Measurements from ENCODE around the gene GLOD4. TPM values are rescaled to one million over a fixed set of nuclear protein-coding genes. Genes with fewer than 3 reads are reported as not detected.
"Not testable (repeated sequence)": the region's sequence is repeated elsewhere in the genome, so short reads cannot be mapped to it uniquely, and the experiment has no call there.

Gene GLOD4
- total and polyA plus RNA-seq, 2 experiments from 2014 or later = 76.8 to 85.3 TPM

DNA sequence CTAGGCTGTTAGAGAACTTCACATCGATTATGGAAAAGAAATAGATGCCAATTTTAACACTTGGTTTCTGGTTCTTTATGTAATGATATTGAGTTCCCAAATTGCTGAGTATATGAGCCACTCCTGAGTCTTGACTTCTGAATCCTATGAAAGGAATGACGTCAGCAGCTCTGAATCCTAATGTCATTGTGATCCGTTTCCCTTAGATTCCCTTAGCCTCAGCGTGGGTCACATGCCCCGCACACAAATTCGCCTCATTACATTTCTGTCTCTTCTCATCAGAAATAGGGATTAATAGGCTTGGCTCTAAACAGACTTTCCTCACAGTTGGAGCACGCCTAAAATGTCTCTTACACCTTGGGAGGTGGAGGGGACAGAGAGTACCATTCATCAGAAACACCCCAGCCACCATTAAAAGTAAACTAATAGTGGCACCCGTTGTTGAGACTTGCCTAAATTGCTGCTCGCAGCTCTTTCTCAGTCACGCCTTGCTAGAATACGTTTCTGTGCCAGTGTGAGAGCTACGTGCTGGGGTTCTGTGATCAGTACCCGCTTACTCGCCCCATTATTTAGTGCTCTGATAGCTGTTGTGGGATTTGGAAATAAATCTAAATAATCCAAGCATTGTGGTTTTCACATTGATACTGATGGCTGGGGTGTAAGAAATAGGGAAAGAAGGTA is 7.2 kb upstream of the GLOD4 start:
- peaks cover 6% of the 10 kb centered on the region for H3K36me3 ChIP-seq
- peak overlapping the region; percentile 73 for H3K27ac ChIP-seq
- no peaks in the 10 kb centered on the region for H3K9me3 ChIP-seq (ENCODE audit: low read depth)
- no peaks in the 10 kb centered on the region for H3K4me1 ChIP-seq (ENCODE audit: low read depth)
- H3K27me3 ChIP-seq = no peaks in the 10 kb centered on the region
- H3K4me3 ChIP-seq = no peak overlapping the region
- no peak for DNase-seq (ENCODE audit: low read depth in 1 of 2, low spot score in 1 of 2)
- TF ChIP-seq, protein P1, sequence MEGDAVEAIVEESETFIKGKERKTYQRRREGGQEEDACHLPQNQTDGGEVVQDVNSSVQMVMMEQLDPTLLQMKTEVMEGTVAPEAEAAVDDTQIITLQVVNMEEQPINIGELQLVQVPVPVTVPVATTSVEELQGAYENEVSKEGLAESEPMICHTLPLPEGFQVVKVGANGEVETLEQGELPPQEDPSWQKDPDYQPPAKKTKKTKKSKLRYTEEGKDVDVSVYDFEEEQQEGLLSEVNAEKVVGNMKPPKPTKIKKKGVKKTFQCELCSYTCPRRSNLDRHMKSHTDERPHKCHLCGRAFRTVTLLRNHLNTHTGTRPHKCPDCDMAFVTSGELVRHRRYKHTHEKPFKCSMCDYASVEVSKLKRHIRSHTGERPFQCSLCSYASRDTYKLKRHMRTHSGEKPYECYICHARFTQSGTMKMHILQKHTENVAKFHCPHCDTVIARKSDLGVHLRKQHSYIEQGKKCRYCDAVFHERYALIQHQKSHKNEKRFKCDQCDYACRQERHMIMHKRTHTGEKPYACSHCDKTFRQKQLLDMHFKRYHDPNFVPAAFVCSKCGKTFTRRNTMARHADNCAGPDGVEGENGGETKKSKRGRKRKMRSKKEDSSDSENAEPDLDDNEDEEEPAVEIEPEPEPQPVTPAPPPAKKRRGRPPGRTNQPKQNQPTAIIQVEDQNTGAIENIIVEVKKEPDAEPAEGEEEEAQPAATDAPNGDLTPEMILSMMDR (IDR thresholded peaks at IDR 0.05; ENCODE audit: low read depth, low read length) = no peak

DNA sequence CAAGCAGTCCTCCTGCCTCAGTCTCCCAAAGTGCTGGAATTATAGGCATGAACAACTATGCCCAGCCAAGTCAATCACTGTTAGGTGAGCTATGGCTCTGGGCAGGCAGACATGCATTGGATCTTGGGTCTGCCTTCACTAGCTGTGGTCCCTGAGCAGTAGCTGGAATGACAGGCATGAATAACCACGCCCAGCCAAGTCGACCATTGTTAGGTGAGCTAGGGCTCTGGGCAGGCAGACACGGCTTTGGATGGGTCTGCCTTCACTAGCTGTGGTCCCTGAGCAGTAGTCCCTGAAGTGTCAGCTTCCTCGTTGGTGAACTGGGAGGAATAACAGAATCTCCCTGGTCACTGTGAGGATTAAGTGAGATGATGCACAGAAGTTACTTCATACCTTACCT is 6.5 kb upstream of the GLOD4 start:
- Histone ChIP-seq H3K9me3 (ENCODE audit: low read depth) (no peaks in the 10 kb centered on the region), H3K36me3 (peaks cover 6% of the 10 kb centered on the region), H3K4me1 (ENCODE audit: low read depth) (no peaks in the 10 kb centered on the region), H3K4me3 (no peak overlapping the region), H3K27me3 (no peaks in the 10 kb centered on the region), H3K27ac (no peak overlapping the region)
- TF ChIP-seq, protein P1 (IDR thresholded peaks at IDR 0.05; ENCODE audit: low read depth, low read length) = no peak
- DNase-seq (ENCODE audit: low read depth in 1 of 2, low spot score in 1 of 2) = no peak

DNA sequence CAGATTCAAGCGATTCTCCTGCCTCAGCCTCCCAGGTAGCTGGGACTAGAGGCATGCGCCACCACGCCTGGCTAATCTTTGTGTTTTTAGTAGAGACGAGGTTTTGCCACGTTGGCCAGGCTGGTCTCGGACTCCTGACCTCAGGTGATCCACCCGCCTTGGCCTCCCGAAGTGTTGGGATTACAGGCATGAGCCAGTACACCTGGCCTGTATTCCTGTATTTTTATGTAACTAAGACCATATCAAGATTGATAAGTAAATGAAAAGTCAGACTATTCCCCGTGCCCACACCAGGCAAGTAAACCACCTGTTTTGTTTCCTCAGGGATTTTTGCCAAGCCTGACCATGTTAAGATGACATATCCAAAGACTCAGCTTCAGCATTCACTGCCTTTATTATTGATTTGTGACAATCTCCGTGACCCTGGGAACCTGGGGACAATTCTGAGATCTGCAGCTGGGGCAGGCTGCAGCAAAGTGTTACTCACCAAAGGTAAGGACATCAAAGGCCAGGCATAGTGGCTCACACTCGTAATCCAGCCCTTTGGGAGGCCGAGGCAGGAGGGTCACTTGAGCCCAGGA is 5.7 kb upstream of the GLOD4 start:
- H3K9me3 ChIP-seq (ENCODE audit: low read depth) = no peaks in the 10 kb centered on the region
- no peak overlapping the region for H3K27ac ChIP-seq
- no peak overlapping the region for H3K4me3 ChIP-seq
- no peak for DNase-seq (ENCODE audit: low read depth in 1 of 2, low spot score in 1 of 2)
- H3K27me3 ChIP-seq = no peaks in the 10 kb centered on the region
- peaks cover 6% of the 10 kb centered on the region for H3K36me3 ChIP-seq
- peaks cover 7% of the 10 kb centered on the region for H3K4me1 ChIP-seq (ENCODE audit: low read depth)
- TF ChIP-seq, protein P1 (IDR thresholded peaks at IDR 0.05; ENCODE audit: low read depth, low read length) = no peak

DNA sequence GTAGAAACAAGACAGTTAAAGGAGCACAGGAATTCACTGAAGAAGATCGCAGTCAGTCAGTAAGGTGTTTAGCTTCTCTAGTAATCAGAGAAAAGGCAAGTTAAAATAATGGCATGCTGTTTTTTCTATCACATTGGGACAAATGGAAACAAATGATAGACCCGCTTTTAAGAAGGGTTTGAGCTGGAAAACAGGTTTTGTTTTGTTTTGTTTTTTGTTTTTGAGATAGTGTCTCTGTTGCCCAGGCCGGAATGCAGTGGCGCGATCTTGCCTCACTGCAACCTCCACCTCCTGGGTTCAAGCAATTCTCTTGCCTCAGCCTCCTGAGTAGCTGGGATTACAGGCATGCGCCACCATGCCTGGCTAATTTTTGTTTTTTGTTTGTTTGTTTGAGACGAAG is 3.8 kb upstream of the GLOD4 start:
- H3K27ac ChIP-seq; DNase-seq (ENCODE audit: low read depth in 1 of 2, low spot score in 1 of 2); H3K9me3 ChIP-seq (ENCODE audit: low read depth); H3K36me3 ChIP-seq; H3K27me3 ChIP-seq; H3K4me3 ChIP-seq; H3K4me1 ChIP-seq (ENCODE audit: low read depth): not testable (repeated sequence)

DNA sequence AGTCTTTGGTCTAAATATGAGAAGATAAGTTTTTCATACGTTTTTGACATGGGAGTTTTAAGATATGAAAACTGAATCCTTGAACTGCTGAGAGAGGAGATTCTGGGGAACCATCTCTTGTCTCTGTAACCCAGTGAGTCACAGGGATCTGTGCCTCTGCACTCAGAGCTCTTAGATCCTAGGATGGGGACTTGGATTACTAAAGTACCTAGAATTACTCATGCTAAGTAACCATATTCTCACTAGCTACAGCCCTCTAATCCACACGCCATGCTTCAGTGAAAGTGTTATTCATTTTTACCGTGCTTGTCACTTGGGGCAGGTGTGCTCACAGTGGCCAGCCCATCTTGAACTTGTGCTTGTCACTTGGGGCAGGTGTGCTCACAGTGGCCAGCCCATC is 2.1 kb upstream of the GLOD4 start:
- H3K27me3 ChIP-seq = no peaks in the 10 kb centered on the region
- no peaks in the 10 kb centered on the region for H3K9me3 ChIP-seq (ENCODE audit: low read depth)
- no peak overlapping the region for H3K4me3 ChIP-seq
- no peak overlapping the region for H3K27ac ChIP-seq
- TF ChIP-seq, protein P1 (IDR thresholded peaks at IDR 0.05; ENCODE audit: low read depth, low read length) = no peak
- H3K4me1 ChIP-seq (ENCODE audit: low read depth) = peaks cover 7% of the 10 kb centered on the region
- no peaks in the 10 kb centered on the region for H3K36me3 ChIP-seq
- DNase-seq (ENCODE audit: low read depth in 1 of 2, low spot score in 1 of 2) = no peak

DNA sequence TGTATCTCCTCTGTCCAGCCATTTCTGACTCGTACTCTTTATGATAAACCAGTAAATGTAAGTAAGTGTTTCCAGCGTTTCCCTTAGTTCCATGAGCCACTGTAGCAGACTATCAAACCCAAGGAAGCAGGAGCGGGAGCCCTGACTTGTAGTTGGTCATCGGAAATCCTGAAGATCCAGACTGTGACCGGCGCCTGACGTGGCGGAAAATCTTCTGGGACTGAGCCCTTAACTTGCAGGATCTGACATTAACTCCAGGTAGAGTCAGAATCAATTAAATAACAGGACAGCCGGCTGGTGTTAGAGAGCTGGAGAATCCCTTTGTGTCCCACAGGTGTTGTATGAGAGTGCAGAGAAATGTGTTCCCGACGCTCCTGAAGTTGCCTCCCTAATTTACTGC is 4.0 kb downstream of the GLOD4 start:
- TF ChIP-seq, protein P1 (IDR thresholded peaks at IDR 0.05; ENCODE audit: low read depth, low read length) = no peak
- H3K27ac ChIP-seq = no peak overlapping the region
- no peak overlapping the region for H3K4me3 ChIP-seq
- H3K27me3 ChIP-seq = no peaks in the 10 kb centered on the region
- H3K36me3 ChIP-seq = peaks cover 46% of the 10 kb centered on the region
- H3K4me1 ChIP-seq (ENCODE audit: low read depth) = peaks cover 3% of the 10 kb centered on the region
- no peak for DNase-seq (ENCODE audit: low read depth in 1 of 2, low spot score in 1 of 2)
- no peaks in the 10 kb centered on the region for H3K9me3 ChIP-seq (ENCODE audit: low read depth)
